Measurements from ENCODE around the gene PPP1R12B.
"Not testable (repeated sequence)": the region's sequence is repeated elsewhere in the genome, so short reads cannot be mapped to it uniquely, and the experiment has no call there.

- TF ChIP-seq CTCF (IDR thresholded peaks at IDR 0.05; ENCODE audit: extremely low read depth in 1 of 2, insufficient read depth in 1 of 2, low read depth in 1 of 2, low read length in 2 of 2); POLR2AphosphoS5 (IDR thresholded peaks at IDR 0.05; ENCODE audit: insufficient read depth, low read depth, low read length): not testable (repeated sequence)
These were observed 118.9 kb downstream of the PPP1R12B start for GRCh38 chr1:202467381-202467780.
